ENCODE data around the gene HAUS7.

Gene HAUS7

GRCh38 chrX:153485396-153486080 lies 15.2 kb upstream of the HAUS7 start:
- Histone ChIP-seq H2BK15ac (ENCODE audit: low read depth, poor library complexity, severe bottlenecking) (no peak overlapping the region), H2AFZ (ENCODE audit: low read depth, low read length) (no peak overlapping the region), H3K79me1 (replicated peaks; ENCODE audit: low read length, poor library complexity, severe bottlenecking) (no peaks in the 10 kb centered on the region), H3K4me1 (ENCODE audit: control insufficient read depth, insufficient read depth, low read depth, low read length) (peaks cover 28% of the 10 kb centered on the region), H3K14ac (ENCODE audit: low read length in 2 of 2) (no peak overlapping the region), H2BK120ac (ENCODE audit: low read depth, low read length) (no peak overlapping the region), H3K36me3 (ENCODE audit: control insufficient read depth in 1 of 2, insufficient read depth in 2 of 2, low read depth in 1 of 2, low read length in 2 of 2) (no peaks in the 10 kb centered on the region), H3K4ac (ENCODE audit: low read depth in 1 of 2, low read length in 2 of 2) (no peak overlapping the region), H3K4me2 (ENCODE audit: low read length, poor library complexity, severe bottlenecking) (no peak overlapping the region), H2AK5ac (ENCODE audit: low read length, severe bottlenecking) (no peak overlapping the region), H3K27me3 (ENCODE audit: control insufficient read depth in 1 of 2, insufficient read depth in 1 of 2, low read length in 2 of 2) (no peaks in the 10 kb centered on the region), H3K9me3 (ENCODE audit: control insufficient read depth, low read length) (no peaks in the 10 kb centered on the region), H3K18ac (ENCODE audit: low read depth in 1 of 2, low read length in 2 of 2) (no peak overlapping the region), H3K27ac (ENCODE audit: low read length, poor library complexity, severe bottlenecking) (no peak overlapping the region), H3K4me3 (ENCODE audit: insufficient read depth in 1 of 2, low read depth in 1 of 2, low read length in 2 of 2) (no peak overlapping the region), H2BK5ac (ENCODE audit: low read depth, low read length, poor library complexity, severe bottlenecking) (no peak overlapping the region), H2BK12ac (ENCODE audit: low read length in 2 of 2) (peak overlapping the region in 1 of 2 experiments; percentile 88), H3K9ac (ENCODE audit: low read length) (no peak overlapping the region), H4K8ac (ENCODE audit: low read length) (no peak overlapping the region), H3K23ac (ENCODE audit: low read length in 2 of 2) (no peak overlapping the region), H4K91ac (ENCODE audit: low read length) (no peak overlapping the region)
- no peak for DNase-seq
- 88% methylated on average over 23 of the region's 30 CpGs for WGBS

GRCh38 chrX:153482376-153483015 lies 12.1 kb upstream of the HAUS7 start:
- no peak overlapping the region for H2BK120ac ChIP-seq (ENCODE audit: low read depth, low read length)
- no peak overlapping the region for H4K91ac ChIP-seq (ENCODE audit: low read length)
- no peak overlapping the region for H2AFZ ChIP-seq (ENCODE audit: low read depth, low read length)
- H3K36me3 ChIP-seq (ENCODE audit: control insufficient read depth in 1 of 2, insufficient read depth in 2 of 2, low read depth in 1 of 2, low read length in 2 of 2): no peaks in the 10 kb centered on the region
- no peak overlapping the region for H3K4ac ChIP-seq (ENCODE audit: low read depth in 1 of 2, low read length in 2 of 2)
- H2BK12ac ChIP-seq (ENCODE audit: low read length in 2 of 2): no peak overlapping the region
- no peak overlapping the region for H4K8ac ChIP-seq (ENCODE audit: low read length)
- H3K79me1 ChIP-seq (replicated peaks; ENCODE audit: low read length, poor library complexity, severe bottlenecking): no peaks in the 10 kb centered on the region
- no peak overlapping the region for H2BK15ac ChIP-seq (ENCODE audit: low read depth, poor library complexity, severe bottlenecking)
- no peak for DNase-seq
- peaks cover 12% of the 10 kb centered on the region for H3K4me1 ChIP-seq (ENCODE audit: control insufficient read depth, insufficient read depth, low read depth, low read length)
- 77% methylated on average over 22 of the region's 23 CpGs for WGBS
- H3K23ac ChIP-seq (ENCODE audit: low read length in 2 of 2): no peak overlapping the region
- no peak overlapping the region for H3K9ac ChIP-seq (ENCODE audit: low read length)
- H2BK5ac ChIP-seq (ENCODE audit: low read depth, low read length, poor library complexity, severe bottlenecking): no peak overlapping the region
- no peak overlapping the region for H3K4me3 ChIP-seq (ENCODE audit: insufficient read depth in 1 of 2, low read depth in 1 of 2, low read length in 2 of 2)
- H3K27ac ChIP-seq (ENCODE audit: low read length, poor library complexity, severe bottlenecking): no peak overlapping the region
- H3K4me2 ChIP-seq (ENCODE audit: low read length, poor library complexity, severe bottlenecking): no peak overlapping the region
- H3K14ac ChIP-seq (ENCODE audit: low read length in 2 of 2): no peak overlapping the region
- no peaks in the 10 kb centered on the region for H3K27me3 ChIP-seq (ENCODE audit: control insufficient read depth in 1 of 2, insufficient read depth in 1 of 2, low read length in 2 of 2)
- no peak overlapping the region for H2AK5ac ChIP-seq (ENCODE audit: low read length, severe bottlenecking)
- no peak overlapping the region for H3K18ac ChIP-seq (ENCODE audit: low read depth in 1 of 2, low read length in 2 of 2)
- no peaks in the 10 kb centered on the region for H3K9me3 ChIP-seq (ENCODE audit: control insufficient read depth, low read length)

GRCh38 chrX:153481043-153481442 lies 10.7 kb upstream of the HAUS7 start:
- H2AK5ac ChIP-seq (ENCODE audit: low read length, severe bottlenecking): no peak overlapping the region
- no peak overlapping the region for H2AFZ ChIP-seq (ENCODE audit: low read depth, low read length)
- no peaks in the 10 kb centered on the region for H3K36me3 ChIP-seq (ENCODE audit: control insufficient read depth in 1 of 2, insufficient read depth in 2 of 2, low read depth in 1 of 2, low read length in 2 of 2)
- no peak overlapping the region for H3K14ac ChIP-seq (ENCODE audit: low read length in 2 of 2)
- H3K4me3 ChIP-seq (ENCODE audit: insufficient read depth in 1 of 2, low read depth in 1 of 2, low read length in 2 of 2): no peak overlapping the region
- H3K9ac ChIP-seq (ENCODE audit: low read length): no peak overlapping the region
- no peak overlapping the region for H2BK15ac ChIP-seq (ENCODE audit: low read depth, poor library complexity, severe bottlenecking)
- no peak overlapping the region for H3K27ac ChIP-seq (ENCODE audit: low read length, poor library complexity, severe bottlenecking)
- H3K18ac ChIP-seq (ENCODE audit: low read depth in 1 of 2, low read length in 2 of 2): no peak overlapping the region
- H3K4ac ChIP-seq (ENCODE audit: low read depth in 1 of 2, low read length in 2 of 2): no peak overlapping the region
- no peak for DNase-seq
- no peak overlapping the region for H2BK5ac ChIP-seq (ENCODE audit: low read depth, low read length, poor library complexity, severe bottlenecking)
- no peak overlapping the region for H3K23ac ChIP-seq (ENCODE audit: low read length in 2 of 2)
- H3K27me3 ChIP-seq (ENCODE audit: control insufficient read depth in 1 of 2, insufficient read depth in 1 of 2, low read length in 2 of 2): no peaks in the 10 kb centered on the region
- peaks cover 14% of the 10 kb centered on the region for H3K4me1 ChIP-seq (ENCODE audit: control insufficient read depth, insufficient read depth, low read depth, low read length)
- H4K8ac ChIP-seq (ENCODE audit: low read length): no peak overlapping the region
- no peak overlapping the region for H3K4me2 ChIP-seq (ENCODE audit: low read length, poor library complexity, severe bottlenecking)
- no peak overlapping the region for H2BK12ac ChIP-seq (ENCODE audit: low read length in 2 of 2)
- WGBS: 88% methylated on average over 12 of the region's 13 CpGs
- H3K9me3 ChIP-seq (ENCODE audit: control insufficient read depth, low read length): no peaks in the 10 kb centered on the region
- peak overlapping the region; percentile 27 for H4K91ac ChIP-seq (ENCODE audit: low read length)
- no peaks in the 10 kb centered on the region for H3K79me1 ChIP-seq (replicated peaks; ENCODE audit: low read length, poor library complexity, severe bottlenecking)
- H2BK120ac ChIP-seq (ENCODE audit: low read depth, low read length): no peak overlapping the region

GRCh38 chrX:153478746-153479145 lies 8.4 kb upstream of the HAUS7 start:
- H2BK5ac ChIP-seq (ENCODE audit: low read depth, low read length, poor library complexity, severe bottlenecking): peak overlapping the region; percentile 8
- H2AFZ ChIP-seq (ENCODE audit: low read depth, low read length): no peak overlapping the region
- no peak overlapping the region for H3K4me3 ChIP-seq (ENCODE audit: insufficient read depth in 1 of 2, low read depth in 1 of 2, low read length in 2 of 2)
- no peak overlapping the region for H2BK120ac ChIP-seq (ENCODE audit: low read depth, low read length)
- H3K18ac ChIP-seq (ENCODE audit: low read depth in 1 of 2, low read length in 2 of 2): no peak overlapping the region
- H3K4me2 ChIP-seq (ENCODE audit: low read length, poor library complexity, severe bottlenecking): no peak overlapping the region
- peaks cover 0 to 4% of the 10 kb centered on the region in 2 experiments for H3K27me3 ChIP-seq (ENCODE audit: control insufficient read depth in 1 of 2, insufficient read depth in 1 of 2, low read length in 2 of 2)
- H3K23ac ChIP-seq (ENCODE audit: low read length in 2 of 2): no peak overlapping the region
- no peak overlapping the region for H2BK15ac ChIP-seq (ENCODE audit: low read depth, poor library complexity, severe bottlenecking)
- no peaks in the 10 kb centered on the region for H3K36me3 ChIP-seq (ENCODE audit: control insufficient read depth in 1 of 2, insufficient read depth in 2 of 2, low read depth in 1 of 2, low read length in 2 of 2)
- no peaks in the 10 kb centered on the region for H3K9me3 ChIP-seq (ENCODE audit: control insufficient read depth, low read length)
- H3K79me1 ChIP-seq (replicated peaks; ENCODE audit: low read length, poor library complexity, severe bottlenecking): no peaks in the 10 kb centered on the region
- H3K9ac ChIP-seq (ENCODE audit: low read length): no peak overlapping the region
- peaks cover 14% of the 10 kb centered on the region for H3K4me1 ChIP-seq (ENCODE audit: control insufficient read depth, insufficient read depth, low read depth, low read length)
- H4K8ac ChIP-seq (ENCODE audit: low read length): no peak overlapping the region
- no peak for DNase-seq
- no peak overlapping the region for H3K27ac ChIP-seq (ENCODE audit: low read length, poor library complexity, severe bottlenecking)
- no peak overlapping the region for H2BK12ac ChIP-seq (ENCODE audit: low read length in 2 of 2)
- 94% methylated on average over 12 of the region's 16 CpGs for WGBS
- H3K14ac ChIP-seq (ENCODE audit: low read length in 2 of 2): no peak overlapping the region
- H4K91ac ChIP-seq (ENCODE audit: low read length): no peak overlapping the region
- H3K4ac ChIP-seq (ENCODE audit: low read depth in 1 of 2, low read length in 2 of 2): no peak overlapping the region
- H2AK5ac ChIP-seq (ENCODE audit: low read length, severe bottlenecking): no peak overlapping the region

All from mesenchymal stem cell (in vitro differentiated cells and primary cell).